Measurements from ENCODE around the gene COA1. TPM values are rescaled to one million over a fixed set of nuclear protein-coding genes. Genes with fewer than 3 reads are reported as not detected.

COA1 gene
- polyA plus RNA-seq, 1 donor from 2014 or later = 157 TPM

- Histone ChIP-seq H2AFZ (ENCODE audit: low read depth, low read length) (no peak overlapping the region), H3F3A (ENCODE audit: insufficient read depth, low read length, poor library complexity, severe bottlenecking) (no peaks in the 10 kb centered on the region), H3K4me2 (ENCODE audit: low read length) (no peak overlapping the region), H3K27me3 (ENCODE audit: insufficient read depth, low read depth, low read length) (no peaks in the 10 kb centered on the region), H3K9ac (ENCODE audit: low read length) (no peak overlapping the region), H3K9me2 (ENCODE audit: insufficient read depth, low read length) (no peaks in the 10 kb centered on the region), H4K20me1 (ENCODE audit: insufficient read depth) (no peaks in the 10 kb centered on the region), H3K4me3 (ENCODE audit: low read length) (no peak overlapping the region), H3K79me2 (replicated peaks; ENCODE audit: insufficient read depth, low read length) (no peaks in the 10 kb centered on the region), H3K9me3 (ENCODE audit: low read length) (no peaks in the 10 kb centered on the region), H3K36me3 (ENCODE audit: insufficient read depth, low read length) (no peaks in the 10 kb centered on the region), H3K27ac (ENCODE audit: low read length) (no peak overlapping the region)
- TF ChIP-seq MXI1 (conservative IDR thresholded peaks at IDR 0.05; ENCODE audit: poor library complexity, severe bottlenecking) = no peak
- TF ChIP-seq REST (IDR thresholded peaks at IDR 0.05; ENCODE audit: borderline replicate concordance) = no peak
- TF ChIP-seq SMC3 (conservative IDR thresholded peaks at IDR 0.05; ENCODE audit: poor library complexity) = no peak
- TF ChIP-seq RAD21 (conservative IDR thresholded peaks at IDR 0.05) = no peak
- TF ChIP-seq CTCF (IDR thresholded peaks at IDR 0.05; ENCODE audit: poor library complexity, severe bottlenecking) = no peak
- no peak for TF ChIP-seq POLR2AphosphoS5 (IDR thresholded peaks at IDR 0.05)
Observed at GRCh38 chr7:43616977-43617376, 112.3 kb downstream of the COA1 start.

- no peaks in the 10 kb centered on the region for H3K9me2 ChIP-seq (ENCODE audit: insufficient read depth, low read length)
- no peak overlapping the region for H3K27ac ChIP-seq (ENCODE audit: low read length)
- no peaks in the 10 kb centered on the region for H4K20me1 ChIP-seq (ENCODE audit: insufficient read depth)
- H3K9me3 ChIP-seq (ENCODE audit: low read length) = no peaks in the 10 kb centered on the region
- no peak overlapping the region for H3K4me3 ChIP-seq (ENCODE audit: low read length)
- no peak overlapping the region for H2AFZ ChIP-seq (ENCODE audit: low read depth, low read length)
- H3F3A ChIP-seq (ENCODE audit: insufficient read depth, low read length, poor library complexity, severe bottlenecking) = no peaks in the 10 kb centered on the region
- no peaks in the 10 kb centered on the region for H3K79me2 ChIP-seq (replicated peaks; ENCODE audit: insufficient read depth, low read length)
- H3K9ac ChIP-seq (ENCODE audit: low read length) = no peak overlapping the region
- TF ChIP-seq POLR2AphosphoS5 (IDR thresholded peaks at IDR 0.05) (no peak), RAD21 (conservative IDR thresholded peaks at IDR 0.05) (no peak), EP300 (conservative IDR thresholded peaks at IDR 0.05; ENCODE audit: poor library complexity, severe bottlenecking) (no peak), REST (IDR thresholded peaks at IDR 0.05; ENCODE audit: borderline replicate concordance) (no peak), TAF1 (IDR thresholded peaks at IDR 0.05; ENCODE audit: low read depth) (no peak), SMC3 (conservative IDR thresholded peaks at IDR 0.05; ENCODE audit: poor library complexity) (no peak), CTCF (IDR thresholded peaks at IDR 0.05; ENCODE audit: poor library complexity, severe bottlenecking) (no peak), MXI1 (conservative IDR thresholded peaks at IDR 0.05; ENCODE audit: poor library complexity, severe bottlenecking) (no peak), EZH2 (IDR thresholded peaks at IDR 0.05; ENCODE audit: borderline replicate concordance, insufficient read depth, low read length, poor library complexity, severe bottlenecking) (no peak)
- H3K27me3 ChIP-seq (ENCODE audit: insufficient read depth, low read depth, low read length) = no peaks in the 10 kb centered on the region
- no peaks in the 10 kb centered on the region for H3K36me3 ChIP-seq (ENCODE audit: insufficient read depth, low read length)
- no peak overlapping the region for H3K4me2 ChIP-seq (ENCODE audit: low read length)
Observed at GRCh38 chr7:43615558-43616145, 113.7 kb downstream of the COA1 start.

Data from neural cell (in vitro differentiated cells).